Body of pancreas (tissue), 4 donors: Measurements from ENCODE around the gene TMEM129.
"Not testable (repeated sequence)": the region's sequence is repeated elsewhere in the genome, so short reads cannot be mapped to it uniquely, and the experiment has no call there.

Experiments
- CTCF ChIP-seq, 7 experiments: fragments of 450-650 bp in 4 of 7; fragments of 200-600 bp in 3 of 7; sonication (generic) in 3 of 7; IDR thresholded peaks; one replicate each; pipeline ENCODE4 v1.5.1; 2016 to 2019; ENCODE audit warnings: antibody characterized with exemption in 7 of 7
- POLR2A ChIP-seq, 3 donors: fragments of 450-650 bp; IDR thresholded peaks; one replicate each; pipeline ENCODE4 v1.6.1; 2016; ENCODE audit warnings: antibody characterized with exemption in 3 of 3, mild to moderate bottlenecking in 2 of 3

GRCh38 chr4:1701671-1702070 lies 19.5 kb downstream of the TMEM129 start:
- TF ChIP-seq CTCF, POLR2A (IDR thresholded peaks at IDR 0.05): not testable (repeated sequence)
